ENCODE data around the gene VTI1A.

GRCh38 chr10:112637901-112638300 lies 190.9 kb downstream of the VTI1A start:
- TF ChIP-seq CTCF (conservative IDR thresholded peaks at IDR 0.05): no peak
- no peak for TF ChIP-seq EZH2 (IDR thresholded peaks at IDR 0.05; ENCODE audit: low read depth)
